GM18870 (cell line): ENCODE measurements around the gene ALDH3A1.

Experiments
- ATAC-seq: cut with Tn5 transposase; IDR thresholded peaks from one replicate; pipeline ENCODE4 v1.9.1; 2021; ENCODE audit warnings: moderate library complexity; ENCODE audit not compliant: unreplicated experiment

Gene ALDH3A1

DNA sequence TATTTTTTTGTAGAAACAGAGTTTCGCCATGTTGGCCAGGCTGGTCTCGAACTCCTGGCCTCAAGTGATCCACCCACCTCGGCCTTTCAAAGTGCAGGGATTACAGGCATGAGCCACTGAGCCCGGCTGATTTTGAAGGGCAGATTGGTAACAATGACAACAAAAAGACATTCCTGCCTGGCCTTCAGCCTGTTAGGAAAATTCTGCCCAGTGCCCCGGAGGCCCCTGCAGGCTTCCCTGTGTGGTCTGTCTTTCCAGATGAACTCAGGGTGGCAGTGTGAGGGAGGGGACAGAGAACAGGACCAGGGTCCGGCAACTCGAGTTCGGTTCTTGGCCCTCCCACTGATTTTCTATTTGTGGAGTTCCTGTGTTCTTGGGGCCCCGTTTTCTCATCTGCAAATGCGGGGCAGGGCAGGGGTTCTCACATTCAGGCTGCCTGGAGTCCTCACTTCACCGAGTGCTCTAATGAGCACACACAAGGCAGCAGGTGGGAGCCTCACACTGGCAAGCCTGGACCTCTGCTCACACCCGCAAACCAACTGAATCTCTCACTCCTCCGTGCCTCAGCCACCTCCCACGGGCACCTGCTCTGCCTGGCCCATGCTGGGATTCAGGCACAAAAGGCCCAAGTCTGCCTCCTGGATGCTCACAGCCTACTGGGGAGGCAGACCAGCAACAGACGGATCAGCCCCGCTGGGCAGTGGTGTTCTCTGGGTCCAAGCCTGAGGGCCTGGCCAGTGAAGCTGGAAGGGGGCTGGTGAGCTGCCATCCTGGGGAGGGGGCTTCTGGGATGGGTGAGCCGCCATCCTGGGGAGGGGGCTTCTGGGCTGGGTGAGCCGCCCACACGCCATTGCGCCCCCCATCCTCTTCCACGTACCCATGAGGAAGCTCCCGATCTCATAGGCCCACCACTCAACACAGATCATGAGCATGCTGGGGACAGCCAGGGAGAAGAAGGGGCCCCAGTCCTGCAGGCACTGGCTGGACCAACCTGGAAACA is 42.0 kb downstream of the ALDH3A1 start:
- ATAC-seq, result no peak

DNA sequence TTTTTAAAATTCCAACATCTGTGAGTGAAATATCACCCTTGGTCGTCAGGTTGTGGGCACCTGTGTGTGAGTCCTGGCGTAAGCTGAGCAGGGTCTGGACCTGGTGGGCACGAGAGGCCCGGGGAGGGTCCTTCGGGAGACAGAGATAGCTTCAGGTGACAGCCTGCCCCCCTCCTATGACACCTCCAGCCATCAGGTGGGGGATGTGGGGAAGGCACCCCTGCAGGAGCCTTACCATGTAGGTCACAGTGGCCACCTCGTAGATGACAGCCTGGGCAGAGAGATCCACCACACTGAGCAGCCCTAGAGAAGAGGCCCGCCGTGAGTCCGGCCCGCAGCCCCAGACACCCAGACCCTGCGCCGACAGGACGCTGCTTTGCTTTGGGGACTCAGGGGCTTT is 42.9 kb downstream of the ALDH3A1 start:
- ATAC-seq, result no peak

DNA sequence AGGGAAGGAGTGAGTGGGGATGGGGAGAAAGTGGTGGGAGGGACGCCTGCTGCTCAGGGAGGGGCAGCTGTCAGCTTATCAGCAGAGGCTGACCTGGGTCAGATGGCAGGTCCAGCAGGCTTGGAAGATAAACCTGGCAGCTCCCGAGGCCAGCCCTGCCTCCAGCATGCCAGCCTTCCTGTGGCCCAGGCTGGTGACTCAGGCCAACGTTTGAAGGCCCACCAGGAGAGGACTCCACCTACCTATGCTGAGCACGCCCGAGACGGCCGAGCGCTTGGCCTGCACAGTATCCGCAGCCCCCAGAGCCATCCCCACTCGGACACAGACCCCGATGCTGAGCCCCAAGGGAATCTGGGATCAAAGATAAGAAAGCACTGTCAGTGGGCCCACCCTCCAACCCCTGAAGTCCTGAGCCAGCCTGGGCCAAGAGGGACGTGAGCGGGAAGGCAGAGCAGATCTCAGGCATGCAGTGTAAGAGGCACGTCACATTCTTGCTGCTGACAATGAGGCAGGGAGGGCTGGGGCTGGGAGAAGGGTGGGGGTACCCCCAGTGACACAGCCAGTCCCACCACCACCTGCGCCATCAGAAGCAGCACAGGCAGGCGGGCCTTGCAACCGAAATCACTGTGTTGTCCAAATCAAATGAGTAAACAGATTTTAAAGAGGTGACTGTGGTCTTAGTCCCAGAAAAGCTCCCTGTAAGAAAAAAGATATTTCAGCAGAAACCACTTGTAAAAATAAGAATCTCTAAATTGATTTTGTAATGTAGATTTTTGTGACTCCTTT is 44.1 kb downstream of the ALDH3A1 start:
- ATAC-seq, result no peak

DNA sequence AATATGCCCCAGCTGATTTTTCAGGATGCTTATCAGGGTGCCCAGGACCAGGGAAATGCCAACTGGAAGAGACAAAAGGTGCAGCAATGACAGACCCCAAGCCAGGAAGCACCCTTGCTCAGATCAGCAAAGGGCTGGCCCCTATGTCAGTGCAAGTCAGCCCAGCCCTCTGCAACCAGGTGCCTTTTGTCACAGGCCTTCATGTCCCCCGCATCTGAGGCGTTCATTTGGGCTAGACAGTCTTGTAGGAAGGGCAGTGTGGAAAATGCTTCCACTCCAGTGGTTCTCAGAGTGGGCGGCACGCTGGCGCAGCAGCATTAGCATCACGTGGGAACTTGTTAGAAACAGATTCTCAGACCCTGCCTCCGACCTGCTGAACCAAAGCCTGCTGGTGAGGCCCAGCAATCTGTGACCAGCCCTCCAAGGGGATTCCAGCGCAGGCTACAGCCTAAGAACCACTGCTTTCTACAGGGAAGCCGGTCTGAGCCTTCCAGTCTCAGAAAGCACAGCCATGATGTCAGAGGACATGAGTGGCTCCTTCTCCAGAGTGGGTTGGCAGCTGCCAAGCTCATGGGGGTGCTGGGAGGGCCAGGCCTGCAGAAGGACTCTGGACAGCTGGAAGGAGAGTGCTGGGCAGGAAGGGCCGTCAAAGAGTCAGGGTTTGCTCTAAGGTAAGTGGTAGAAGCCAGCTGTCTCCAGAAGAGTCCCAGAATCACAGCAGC is 44.8 kb downstream of the ALDH3A1 start:
- no peak for ATAC-seq

DNA sequence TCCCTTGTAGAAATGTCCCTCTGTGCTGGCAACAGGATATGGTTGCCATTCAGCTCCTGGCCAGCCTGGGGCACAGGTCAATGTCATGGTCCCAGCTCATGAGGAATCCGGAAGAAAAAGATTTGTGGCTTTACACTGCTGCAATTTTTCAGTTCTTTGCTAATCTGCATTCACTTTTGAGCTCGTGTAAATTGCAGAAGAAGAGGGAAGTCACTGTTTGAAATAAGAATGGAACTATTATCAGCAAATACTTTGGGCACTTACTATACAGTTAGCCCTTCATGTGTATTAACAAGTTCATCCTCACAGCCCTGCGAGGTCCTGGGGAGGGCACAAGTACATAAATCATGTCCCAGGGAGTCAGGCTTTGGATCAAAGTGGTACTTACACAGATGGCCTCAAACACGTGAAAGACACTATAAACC is 45.9 kb downstream of the ALDH3A1 start:
- ATAC-seq, result no peak
